Right cardiac atrium (tissue), 5 donors: ENCODE measurements around the gene WNT9B. TPM values are rescaled to one million over a fixed set of nuclear protein-coding genes. Genes with fewer than 3 reads are reported as not detected.

Experiments
- ATAC-seq, 2 donors: fragments of 200-7000 bp; cut with Tn5 transposase; one replicate each; pipeline versions ENCODE4 v1.8.0 to v1.9.1; 2020; ENCODE audit warnings: moderate library complexity in 2 of 2, mild to moderate bottlenecking in 1 of 2
- DNase-seq, 3 donors: peaks; one replicate each; pipeline ENCODE4 v3.0.0-alpha.2; 2020
- H3K27ac ChIP-seq: one replicate; pipeline ENCODE4 v1.5.1; 2013; ENCODE audit warnings: mild to moderate bottlenecking, low read length, control low read depth, moderate library complexity
- H3K27me3 ChIP-seq: one replicate; pipeline ENCODE4 v1.6.1; 2013; ENCODE audit not compliant: control insufficient read depth, insufficient read depth
- H3K4me1 ChIP-seq: one replicate; pipeline ENCODE4 v1.6.1; 2013; ENCODE audit warnings: low read length; ENCODE audit not compliant: control insufficient read depth, insufficient read depth
- H3K4me3 ChIP-seq: one replicate; pipeline ENCODE4 v1.5.1; 2013; ENCODE audit warnings: low read length, control low read depth
- H3K9me3 ChIP-seq: one replicate; pipeline ENCODE4 v1.6.1; 2013; ENCODE audit warnings: low read length; ENCODE audit not compliant: control insufficient read depth
- WGBS: extraction: QIAGEN DNeasy Blood & Tissue Kit; methylation state at CpG from one replicate; pipeline ENCODE4 v1.1.7; 2013; 5-methylcytosine and 5-hydroxymethylcytosine counted together
- intact Hi-C, 4 donors: fragments of 100-400 bp; cut with DNase I; formaldehyde crosslinking; loops; one replicate each; pipeline versions ENCODE4 v1.11.0 to v1.14.0; 2022 to 2023
- polyA plus RNA-seq: library from polyadenylated mRNA; stranded (reverse); fragments of 200-250 nt; gene quantifications from one replicate; pipeline ENCODE4 v1.2.3, GENCODE V29; 2013
- total RNA-seq, 4 donors: library from RNA; stranded (reverse); fragmentation: NEBNext Ultra II Directional; extraction: Animal tissue kit (Norgen Biotek cat#: 25700); gene quantifications; one replicate each; pipeline ENCODE4 v1.2.1, GENCODE V29; 2021
- donor health status: healthy with polysubstance abuse.
- donor health status: DM: no; HTN: yes; CAD: no.
- donor health status: DM: no; HTN: no; CAD: no.
- donor health status: DM: no; HTN: yes; CAD: no; lungs with severe emphysema.
- donor health status: DM: yes; HTN: yes; CAD: no.

WNT9B gene
- total and polyA plus RNA-seq, 5 donors: 0.61 to 20.7 (median 3.2) TPM

DNA sequence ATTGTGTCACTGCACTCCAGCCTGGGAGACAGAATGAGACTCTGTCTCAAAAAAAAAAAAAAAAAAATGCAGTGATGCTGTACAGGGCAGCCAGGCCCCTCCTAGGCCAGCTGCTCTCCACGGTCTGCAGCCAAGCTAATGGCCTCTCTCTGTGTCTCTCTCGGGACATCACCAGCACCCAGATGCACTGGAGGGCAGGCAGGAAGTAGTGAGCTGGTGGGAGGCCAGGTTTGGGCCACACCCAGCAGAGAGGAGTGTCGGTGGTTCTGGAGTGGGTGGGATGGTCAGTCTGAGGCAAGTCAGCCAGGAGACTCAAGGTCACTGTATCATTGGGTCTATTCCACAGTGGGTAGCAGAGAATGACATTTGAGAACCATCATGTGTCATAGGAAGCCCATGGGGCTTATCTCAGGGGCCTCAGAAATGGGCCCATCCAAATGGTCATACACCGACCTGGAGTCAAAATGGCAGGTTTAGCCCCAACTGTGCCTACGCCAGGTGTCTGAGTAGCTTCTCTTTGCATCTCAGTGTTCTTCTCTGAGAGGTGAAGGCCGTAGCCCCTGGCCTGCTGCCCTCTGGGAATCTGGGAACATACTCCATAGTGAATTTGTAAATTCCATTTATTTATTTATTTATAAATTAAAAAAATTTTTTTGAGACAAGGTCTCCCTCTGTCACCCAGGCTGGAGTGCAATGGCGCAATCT is 22.7 kb downstream of the WNT9B start:
- ATAC-seq (peak in 1 of 2 donors; percentile 1), DNase-seq (no peak)
- Histone ChIP-seq H3K27ac (no peak overlapping the region), H3K4me1 (no peaks in the 10 kb centered on the region), H3K9me3 (no peaks in the 10 kb centered on the region), H3K27me3 (no peaks in the 10 kb centered on the region), H3K4me3 (no peak overlapping the region)
- 80% methylated on average over 7 of the region's 7 CpGs for WGBS
- intact Hi-C loops: no loop called here

GRCh38 chr17:46874906-46875305 is 23.5 kb downstream of the WNT9B start:
- Histone ChIP-seq H3K9me3 (no peaks in the 10 kb centered on the region), H3K4me3 (no peak overlapping the region), H3K27me3 (no peaks in the 10 kb centered on the region), H3K4me1 (no peaks in the 10 kb centered on the region), H3K27ac (no peak overlapping the region)
- DNase-seq: peak in 2 of 3 donors; percentile 58 to 69
- intact Hi-C loops: no loop called here
- no peak for ATAC-seq
- 85% methylated on average over 16 of the region's 16 CpGs for WGBS

DNA sequence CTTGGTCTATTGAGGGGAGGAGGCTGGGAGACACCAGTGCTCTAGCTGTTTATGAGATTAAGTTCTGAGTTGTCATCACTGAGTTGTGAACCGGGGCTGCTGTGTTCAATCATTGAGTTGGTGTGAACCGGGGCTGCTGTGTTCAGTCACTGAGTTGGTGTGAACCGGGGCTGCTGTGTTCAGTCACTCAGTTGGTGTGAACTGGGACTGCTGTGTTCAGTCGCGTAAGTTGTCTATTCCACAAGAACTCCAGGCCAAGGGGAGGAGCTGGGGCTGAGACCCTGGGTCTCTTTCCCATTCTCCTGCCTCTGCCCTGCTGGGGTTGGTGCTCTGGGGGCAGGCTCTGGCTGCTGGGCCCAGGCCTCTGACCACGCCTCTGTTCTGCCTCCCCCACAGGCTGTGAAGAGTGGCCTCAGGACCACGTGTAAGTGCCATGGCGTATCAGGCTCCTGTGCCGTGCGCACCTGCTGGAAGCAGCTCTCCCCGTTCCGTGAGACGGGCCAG is 24.5 kb downstream of the WNT9B start:
- intact Hi-C loops: no loop called here
- ATAC-seq (peak in 1 of 2 donors; percentile 2), DNase-seq (no peak)
- Histone ChIP-seq H3K27me3 (no peaks in the 10 kb centered on the region), H3K27ac (no peak overlapping the region), H3K4me1 (no peaks in the 10 kb centered on the region), H3K9me3 (no peaks in the 10 kb centered on the region), H3K4me3 (no peak overlapping the region)
- WGBS: 86% methylated on average over 13 of the region's 13 CpGs

DNA sequence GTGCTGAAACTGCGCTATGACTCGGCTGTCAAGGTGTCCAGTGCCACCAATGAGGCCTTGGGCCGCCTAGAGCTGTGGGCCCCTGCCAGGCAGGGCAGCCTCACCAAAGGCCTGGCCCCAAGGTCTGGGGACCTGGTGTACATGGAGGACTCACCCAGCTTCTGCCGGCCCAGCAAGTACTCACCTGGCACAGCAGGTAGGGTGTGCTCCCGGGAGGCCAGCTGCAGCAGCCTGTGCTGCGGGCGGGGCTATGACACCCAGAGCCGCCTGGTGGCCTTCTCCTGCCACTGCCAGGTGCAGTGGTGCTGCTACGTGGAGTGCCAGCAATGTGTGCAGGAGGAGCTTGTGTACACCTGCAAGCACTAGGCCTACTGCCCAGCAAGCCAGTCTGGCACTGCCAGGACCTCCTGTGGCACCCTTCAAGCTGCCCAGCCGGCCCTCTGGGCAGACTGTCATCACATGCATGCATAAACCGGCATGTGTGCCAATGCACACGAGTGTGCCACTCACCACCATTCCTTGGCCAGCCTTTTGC is 25.0 kb downstream of the WNT9B start:
- Histone ChIP-seq H3K9me3 (no peaks in the 10 kb centered on the region), H3K4me1 (no peaks in the 10 kb centered on the region), H3K27ac (no peak overlapping the region), H3K4me3 (no peak overlapping the region), H3K27me3 (no peaks in the 10 kb centered on the region)
- peak in 1 of 2 donors; percentile 2 for ATAC-seq
- WGBS: 73% methylated on average over 12 of the region's 12 CpGs
- DNase-seq: no peak
- intact Hi-C loops: no loop called here

DNA sequence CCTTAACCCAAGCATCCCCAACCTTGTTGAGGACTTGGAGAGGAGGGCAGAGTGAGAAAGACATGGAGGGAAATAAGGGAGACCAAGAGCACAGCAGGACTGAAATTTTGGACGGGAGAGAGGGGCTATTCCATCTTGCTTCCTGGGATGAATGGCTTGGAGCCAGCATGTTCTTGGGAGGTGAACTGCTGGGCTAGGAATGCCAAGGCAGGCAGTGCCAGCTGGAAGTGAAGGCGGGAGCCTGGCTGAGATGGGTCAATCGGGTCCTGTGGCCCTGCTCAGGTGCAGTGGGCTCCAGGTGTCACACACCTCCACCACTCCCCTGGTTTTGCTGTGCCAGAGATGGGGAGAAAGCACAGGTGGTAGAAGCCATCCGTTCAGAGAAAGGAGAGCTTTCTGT is 25.5 kb downstream of the WNT9B start:
- no peak overlapping the region for H3K27ac ChIP-seq
- 76% methylated on average over 4 of the region's 4 CpGs for WGBS
- ATAC-seq (no peak), DNase-seq (no peak)
- H3K4me1 ChIP-seq: no peaks in the 10 kb centered on the region
- H3K4me3 ChIP-seq: no peak overlapping the region
- intact Hi-C loops: no loop called here
- H3K27me3 ChIP-seq: no peaks in the 10 kb centered on the region
- H3K9me3 ChIP-seq: no peaks in the 10 kb centered on the region

GRCh38 chr17:46877466-46877865 is 26.1 kb downstream of the WNT9B start:
- Histone ChIP-seq H3K27ac (peak overlapping the region; percentile 0), H3K4me3 (no peak overlapping the region), H3K9me3 (no peaks in the 10 kb centered on the region), H3K4me1 (no peaks in the 10 kb centered on the region), H3K27me3 (no peaks in the 10 kb centered on the region)
- 69% methylated on average over 6 of the region's 6 CpGs for WGBS
- ATAC-seq: no peak
- DNase-seq: no peak
- intact Hi-C loops: no loop called here

- peak overlapping the region; percentile 0 for H3K27ac ChIP-seq
- WGBS: 49% methylated on average over 6 of the region's 6 CpGs
- ATAC-seq (peak; percentile 61 to 75), DNase-seq (peak; percentile 67 to 82 (median 82))
- H3K4me1 ChIP-seq: no peaks in the 10 kb centered on the region
- H3K4me3 ChIP-seq: no peak overlapping the region
- H3K27me3 ChIP-seq: no peaks in the 10 kb centered on the region
- no peaks in the 10 kb centered on the region for H3K9me3 ChIP-seq
- intact Hi-C loops: no loop called here
Measured at GRCh38 chr17:46878055-46878454, 26.7 kb downstream of the WNT9B start.

GRCh38 chr17:46879101-46879500 is 27.7 kb downstream of the WNT9B start:
- intact Hi-C loops: no loop called here
- H3K27me3 ChIP-seq: no peaks in the 10 kb centered on the region
- H3K9me3 ChIP-seq: no peaks in the 10 kb centered on the region
- ATAC-seq: no peak
- no peaks in the 10 kb centered on the region for H3K4me1 ChIP-seq
- 81% methylated on average over 7 of the region's 7 CpGs for WGBS
- no peak overlapping the region for H3K27ac ChIP-seq
- H3K4me3 ChIP-seq: no peak overlapping the region
- DNase-seq: no peak

- no peaks in the 10 kb centered on the region for H3K27me3 ChIP-seq
- H3K4me3 ChIP-seq: no peak overlapping the region
- WGBS: 68% methylated on average over 5 of the region's 5 CpGs
- DNase-seq (no peak), ATAC-seq (no peak)
- intact Hi-C loops: no loop called here
- no peaks in the 10 kb centered on the region for H3K9me3 ChIP-seq
- H3K27ac ChIP-seq: no peak overlapping the region
- no peaks in the 10 kb centered on the region for H3K4me1 ChIP-seq
Measured at GRCh38 chr17:46881015-46881414, 29.6 kb downstream of the WNT9B start.

DNA sequence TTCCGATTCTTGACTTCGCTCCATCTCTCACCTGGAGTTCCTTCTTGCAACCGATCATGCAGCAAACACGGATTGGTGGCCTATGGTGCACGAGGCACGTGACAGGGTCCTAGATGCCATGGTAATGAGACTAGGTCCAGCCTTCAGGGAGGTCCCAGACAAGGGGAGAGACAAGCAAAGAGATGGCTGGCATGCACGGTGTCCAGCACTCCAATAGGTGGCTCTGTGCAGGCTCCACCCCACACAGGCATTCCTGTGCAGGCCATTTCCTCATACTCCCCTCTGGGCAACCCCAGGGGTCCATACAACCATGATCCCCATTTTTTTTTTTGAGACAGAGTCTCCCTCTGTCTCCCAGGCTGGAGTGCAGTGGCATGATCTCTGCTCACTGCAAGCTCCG is 31.3 kb downstream of the WNT9B start:
- Histone ChIP-seq H3K9me3 (no peaks in the 10 kb centered on the region), H3K27me3 (no peaks in the 10 kb centered on the region), H3K4me3 (no peak overlapping the region), H3K4me1 (no peaks in the 10 kb centered on the region), H3K27ac (no peak overlapping the region)
- ATAC-seq (no peak), DNase-seq (no peak)
- WGBS: 86% methylated on average over 8 of the region's 8 CpGs
- intact Hi-C loops: no loop called here

- H3K9me3 ChIP-seq: no peaks in the 10 kb centered on the region
- intact Hi-C loops: no loop called here
- no peaks in the 10 kb centered on the region for H3K4me1 ChIP-seq
- H3K4me3 ChIP-seq: no peak overlapping the region
- H3K27me3 ChIP-seq: no peaks in the 10 kb centered on the region
- DNase-seq: no peak
- 40% methylated on average over 19 of the region's 19 CpGs for WGBS
- ATAC-seq: peak in 1 of 2 donors; percentile 10
- H3K27ac ChIP-seq: no peak overlapping the region
Measured at GRCh38 chr17:46883871-46884520, 32.6 kb downstream of the WNT9B start.
